H1 (cell line): ENCODE measurements around the gene SLX4IP. TPM values are rescaled to one million over a fixed set of nuclear protein-coding genes. Genes with fewer than 3 reads are reported as not detected.

ENCODE experiments used
- CTCF ChIA-PET: fragments of 300-600 bp; sonication (Branson Sonifier 250); formaldehyde crosslinking; loops from one replicate; lab custom pipeline; 2021; ENCODE audit not compliant: partially characterized antibody; lab: Charles Lee
- POLR2A ChIA-PET: fragments of 300-600 bp; sonication (Branson Sonifier 250); formaldehyde crosslinking; loops from one replicate; lab custom pipeline; 2021; ENCODE audit warnings: inconsistent platforms; ENCODE audit not compliant: partially characterized antibody; lab: Charles Lee
- DNase-seq, 2 experiments: peaks; one replicate each; pipeline versions ENCODE4 v3.0.0 to v3.0.0-alpha.2; 2010 to 2022; ENCODE audit warnings: low spot score in 2 of 2, low read depth in 1 of 2, mixed read lengths in 1 of 2
- FAIRE-seq: peaks from 2 replicates; lab custom pipeline; 2011; peaks lifted over from hg19 to GRCh38; lab: Jason Lieb, UNC
- H2AFZ ChIP-seq: 2 replicates; pipeline ENCODE4 v1.8.1; 2012; ENCODE audit warnings: low read length, inconsistent platforms
- H2AK5ac ChIP-seq: 2 replicates; pipeline ENCODE4 v1.6.1; 2013; ENCODE audit warnings: low read depth, low read length
- H2BK120ac ChIP-seq: replicated peaks from 2 replicates; pipeline ENCODE3; 2013; ENCODE audit warnings: low read depth, low read length, inconsistent platforms
- H2BK12ac ChIP-seq: 2 replicates; pipeline ENCODE4 v1.6.1; 2013; ENCODE audit warnings: low read depth, low read length
- H2BK15ac ChIP-seq: 2 replicates; pipeline ENCODE4 v1.6.1; 2013; ENCODE audit warnings: low read length
- H2BK20ac ChIP-seq: 2 replicates; pipeline ENCODE4 v1.6.1; 2013; ENCODE audit warnings: low read length
- H2BK5ac ChIP-seq: 2 replicates; pipeline ENCODE4 v1.6.1; 2013; ENCODE audit warnings: low read depth, low read length
- H3K14ac ChIP-seq: 2 replicates; pipeline ENCODE4 v1.6.1; 2013; ENCODE audit warnings: inconsistent platforms; ENCODE audit not compliant: insufficient read length
- H3K18ac ChIP-seq: 2 replicates; pipeline ENCODE4 v1.6.1; 2013; ENCODE audit warnings: low read length; ENCODE audit errors: extremely low read depth
- H3K23ac ChIP-seq: 2 replicates; pipeline ENCODE4 v1.6.1; 2013; ENCODE audit warnings: inconsistent platforms; ENCODE audit not compliant: insufficient read length
- H3K23me2 ChIP-seq: 2 replicates; pipeline ENCODE4 v1.6.1; 2013; ENCODE audit warnings: low read depth, low read length
- H3K27ac ChIP-seq: 2 replicates; pipeline ENCODE4 v1.6.1; 2011; ENCODE audit warnings: low read depth, low read length, inconsistent platforms
- H3K27me3 ChIP-seq, 4 experiments: replicated peaks in 1 of 4; 1 replicate in 1 of 4; 2 replicates in 3 of 4; pipeline versions ENCODE4 v1.6.1 to v1.8.1; 2011 to 2013; ENCODE audit warnings: low read length in 3 of 4, mild to moderate bottlenecking in 3 of 4, inconsistent platforms in 2 of 4, mixed read lengths in 2 of 4, moderate library complexity in 1 of 4; ENCODE audit not compliant: control insufficient read depth in 3 of 4, insufficient read depth in 3 of 4; ENCODE audit errors: extremely low read depth in 1 of 4
- H3K36me3 ChIP-seq, 4 experiments: 2 replicates each; pipeline versions ENCODE4 v1.6.1 to v1.8.1; 2011 to 2013; ENCODE audit warnings: mild to moderate bottlenecking in 4 of 4, low read length in 3 of 4, moderate library complexity in 2 of 4, control low read depth in 1 of 4, inconsistent platforms in 1 of 4; ENCODE audit not compliant: insufficient read depth in 4 of 4, control insufficient read depth in 2 of 4
- H3K4ac ChIP-seq: replicated peaks from 2 replicates; pipeline ENCODE3; 2013; ENCODE audit warnings: low read length, low read depth, mixed read lengths, inconsistent platforms; ENCODE audit not compliant: insufficient read length
- H3K4me1 ChIP-seq, 4 experiments: replicated peaks in 1 of 4; 1 replicate in 1 of 4; 2 replicates in 3 of 4; pipeline versions ENCODE4 v1.6.1 to v1.8.1; 2011 to 2013; ENCODE audit warnings: low read length in 3 of 4, inconsistent platforms in 2 of 4, mixed read lengths in 1 of 4; ENCODE audit not compliant: insufficient read depth in 4 of 4, control insufficient read depth in 3 of 4
- H3K4me2 ChIP-seq, 2 experiments: 2 replicates each; pipeline versions ENCODE4 v1.6.1 to v1.8.1; 2011 to 2013; ENCODE audit warnings: low read depth in 2 of 2, low read length in 2 of 2, control low read depth in 1 of 2, inconsistent platforms in 1 of 2, mild to moderate bottlenecking in 1 of 2; ENCODE audit not compliant: insufficient read depth in 1 of 2
- H3K4me3 ChIP-seq, 4 experiments: fragments of 200-600, 300-600 bp in 1 of 4; sonication (generic), shearing (Covaris generic), sonication (Bioruptor Twin) in 1 of 4; 2 replicates each; pipeline versions ENCODE4 v1.5.1 to v1.8.1; 2011 to 2016; ENCODE audit warnings: low read length in 4 of 4, low read depth in 3 of 4, control low read depth in 2 of 4, inconsistent platforms in 2 of 4, mild to moderate bottlenecking in 2 of 4, mixed read lengths in 1 of 4, moderate library complexity in 1 of 4; ENCODE audit not compliant: insufficient read depth in 2 of 4; ENCODE audit errors: extremely low read depth in 1 of 4
- H3K56ac ChIP-seq: replicated peaks from 2 replicates; pipeline ENCODE3; 2013; ENCODE audit warnings: low read depth, mild to moderate bottlenecking, mixed read lengths, low read length, inconsistent platforms; ENCODE audit not compliant: insufficient read length
- H3K79me1 ChIP-seq: 2 replicates; pipeline ENCODE4 v1.6.1; 2013; ENCODE audit warnings: low read depth, low read length, control low read depth
- H3K79me2 ChIP-seq, 2 experiments: 2 replicates each; pipeline versions ENCODE4 v1.6.1 to v1.8.1; 2012 to 2013; ENCODE audit warnings: low read length in 2 of 2, mild to moderate bottlenecking in 2 of 2, inconsistent platforms in 1 of 2; ENCODE audit not compliant: insufficient read depth in 2 of 2, control insufficient read depth in 1 of 2
- H3K9ac ChIP-seq, 4 experiments: replicated peaks in 1 of 4; 1 replicate in 1 of 4; 2 replicates in 3 of 4; pipeline versions ENCODE4 v1.6.1 to v1.8.1; 2011 to 2013; ENCODE audit warnings: low read depth in 3 of 4, low read length in 3 of 4, control low read depth in 2 of 4, mild to moderate bottlenecking in 2 of 4, moderate library complexity in 2 of 4, inconsistent platforms in 1 of 4; ENCODE audit errors: extremely low read depth in 1 of 4
- H3K9me3 ChIP-seq, 2 experiments: 2 replicates each; pipeline versions ENCODE4 v1.6.1 to v1.8.1; 2012 to 2013; ENCODE audit warnings: mild to moderate bottlenecking in 2 of 2, moderate library complexity in 2 of 2, control low read depth in 1 of 2, inconsistent platforms in 1 of 2, low read depth in 1 of 2, low read length in 1 of 2, mixed read lengths in 1 of 2; ENCODE audit not compliant: insufficient read depth in 2 of 2
- H4K20me1 ChIP-seq, 2 experiments: replicated peaks in 1 of 2; 2 replicates each; pipeline versions ENCODE3 to v1.8.1; 2011 to 2013; ENCODE audit warnings: inconsistent platforms in 2 of 2, low read length in 2 of 2, mild to moderate bottlenecking in 1 of 2; ENCODE audit not compliant: insufficient read depth in 2 of 2, control insufficient read depth in 1 of 2
- H4K5ac ChIP-seq: 2 replicates; pipeline ENCODE4 v1.6.1; 2013; ENCODE audit warnings: low read length, low read depth, mixed read lengths, inconsistent platforms; ENCODE audit not compliant: insufficient read length
- H4K8ac ChIP-seq: 2 replicates; pipeline ENCODE4 v1.8.0; 2013; ENCODE audit warnings: mild to moderate bottlenecking, moderate library complexity, low read length, inconsistent platforms; ENCODE audit not compliant: insufficient read depth; ENCODE audit errors: extremely low read depth
- H4K91ac ChIP-seq: replicated peaks from 2 replicates; pipeline ENCODE3; 2013; ENCODE audit warnings: low read length, mixed read lengths, inconsistent platforms; ENCODE audit not compliant: insufficient read length
- CTBP2 ChIP-seq: IDR thresholded peaks from 2 replicates; pipeline ENCODE4 v1.7.0; 2011; ENCODE audit warnings: borderline replicate concordance, mild to moderate bottlenecking, moderate library complexity, mixed read lengths, low read length; ENCODE audit not compliant: insufficient read depth, insufficient read length
- GABPA ChIP-seq: IDR thresholded peaks from 2 replicates; pipeline ENCODE4 v1.6.1; 2011; ENCODE audit warnings: mild to moderate bottlenecking, low read length, moderate library complexity, borderline replicate concordance; ENCODE audit not compliant: insufficient read depth
- PHF8 ChIP-seq: fragments of 200-600 bp; sonication (generic); conservative IDR thresholded peaks from 2 replicates; pipeline ENCODE4 v1.7.1; 2012; ENCODE audit warnings: low read depth, mild to moderate bottlenecking, inconsistent platforms, low read length, moderate library complexity
- RNF2 ChIP-seq: fragments of 200-900, 300-1000 bp; sonication (generic); IDR thresholded peaks from 2 replicates; pipeline ENCODE4 v1.7.1; 2016; ENCODE audit warnings: borderline replicate concordance, low read depth, mild to moderate bottlenecking, antibody characterized with exemption, low read length; ENCODE audit not compliant: poor library complexity, severe bottlenecking; ENCODE audit errors: missing control alignments
- SIX5 ChIP-seq: IDR thresholded peaks from 2 replicates; pipeline ENCODE4 v1.6.1; 2011; ENCODE audit warnings: mild to moderate bottlenecking, low read depth, low read length
- WGBS, 2 experiments: shearing (Covaris generic) in 1 of 2; methylation state at CpG; one replicate each; pipeline versions ENCODE4 v1.1.6 to v1.1.7; 2013 to 2015; ENCODE audit warnings: low lambda C conversion rate in 2 of 2, mixed read lengths in 2 of 2, inconsistent platforms in 1 of 2, low coverage in 1 of 2, missing lambda C conversion rate in 1 of 2; ENCODE audit not compliant: insufficient replicate concordance in 2 of 2, insufficient coverage in 1 of 2, insufficient read length in 1 of 2; ENCODE audit errors: extremely low coverage in 1 of 2, missing lambda C conversion rate in 1 of 2; 5-methylcytosine and 5-hydroxymethylcytosine counted together
- polyA plus RNA-seq, 7 experiments: library from polyadenylated mRNA; depleted of rRNA in 3 of 7; stranded (reverse) in 5 of 7; unstranded in 2 of 7; fragments of >200 nt in 5 of 7; fragments of 200-250 nt in 2 of 7; gene quantifications; 1 replicate in 5 of 7; 2 replicates in 1 of 7; 4 replicates in 1 of 7; pipeline versions ENCODE4 v1.2.1 to v1.2.3, GENCODE V29; 2011 to 2013; ENCODE audit warnings: missing spikeins in 2 of 7, mixed read lengths in 2 of 7
- total RNA-seq: library from RNA; stranded (reverse); fragmentation: NEBNext Ultra II Directional; extraction: Animal tissue kit (Norgen Biotek cat#: 25700); gene quantifications from 2 replicates; pipeline ENCODE4 v1.2.1, GENCODE V29; 2021

The SLX4IP gene
- total and polyA plus RNA-seq, 2 of the 8 experiments (the other 6 are each of a cell fraction or from before 2014, with no cell fraction given), result 2.4 to 8.7 TPM

DNA sequence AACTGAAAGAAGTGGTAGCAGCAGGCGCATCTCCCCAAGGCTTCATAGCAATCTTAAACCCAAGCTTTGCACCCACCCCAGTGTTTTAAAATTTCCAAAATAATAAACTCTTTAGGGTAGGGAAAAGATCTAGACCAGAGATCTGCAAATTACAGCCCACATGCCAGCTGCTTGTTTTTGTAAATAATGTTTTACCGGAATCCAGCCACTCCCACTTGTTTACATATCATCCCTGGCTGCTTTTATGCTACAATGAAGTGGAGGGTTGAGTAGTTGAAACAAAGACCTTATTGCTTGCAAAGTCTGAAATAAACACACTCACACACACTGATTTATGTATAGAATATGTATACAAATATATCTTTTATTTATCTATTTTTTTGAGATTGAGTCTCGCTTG lies 30.0 kb downstream of the SLX4IP start:
- no peaks in the 10 kb centered on the region for H3K23me2 ChIP-seq
- no peak overlapping the region for H2BK12ac ChIP-seq
- no peak overlapping the region for H3K4ac ChIP-seq
- no peak overlapping the region for H2BK15ac ChIP-seq
- no peak overlapping the region for H2AFZ ChIP-seq
- H3K56ac ChIP-seq, result no peak overlapping the region
- H2BK20ac ChIP-seq, result peak overlapping the region; percentile 27; the same call in 1 of the 2 replicates
- FAIRE-seq, result no peak
- no peak overlapping the region for H4K91ac ChIP-seq
- peaks cover 0 to 3% (median under 1%) of the 10 kb centered on the region in 4 experiments; a peak in 2 of 8 replicates for H3K36me3 ChIP-seq
- peaks cover 0 to 5% of the 10 kb centered on the region in 2 experiments; a peak in 1 of 4 replicates for H3K9me3 ChIP-seq
- CTCF ChIA-PET, result interaction anchor here (0.6 to 1.4 kb wide), 7 partner anchors 13 to 1246 kb away, joined by 3 to 5 read pairs (median 3); no protein-coding TSS in a partner anchor
- H3K18ac ChIP-seq, result no peak overlapping the region; the same call in 1 of the 2 replicates
- peaks cover 0 to 13% of the 10 kb centered on the region in 2 experiments; a peak in 3 of 4 replicates for H3K79me2 ChIP-seq
- no peaks in the 10 kb centered on the region for H3K79me1 ChIP-seq
- no peaks in the 10 kb centered on the region for H3K27me3 ChIP-seq
- no peak overlapping the region for H2BK120ac ChIP-seq
- WGBS, 2 experiments, result 80% methylated on average over 3 of the region's 3 CpGs; no CpG with 5 or more reads in 1 of the 2 experiments
- POLR2A ChIA-PET, result interaction anchor here (0.7 kb wide), 1 partner anchor 35 kb away, joined by 3 read pairs; no protein-coding TSS in a partner anchor
- no peak overlapping the region for H3K4me3 ChIP-seq
- H2AK5ac ChIP-seq, result no peak overlapping the region
- H3K14ac ChIP-seq, result no peak overlapping the region
- no peak overlapping the region for H4K8ac ChIP-seq
- peaks cover 0 to 26% (median 21%) of the 10 kb centered on the region in 4 experiments; a peak in 5 of 7 replicates for H3K4me1 ChIP-seq
- H3K4me2 ChIP-seq, result peak overlapping the region in 1 of 2 experiments; percentile 44; a peak in 2 of 4 replicates
- no peak overlapping the region for H4K5ac ChIP-seq
- TF ChIP-seq RNF2 (no peak), GABPA (no peak), PHF8 (no peak), CTBP2 (no peak), SIX5 (no peak)
- no peak overlapping the region for H3K9ac ChIP-seq
- 0 out of 2 replicates have a peak overlapping the region, but pooled peaks have one; percentile 53 for H2BK5ac ChIP-seq
- no peak overlapping the region for H3K23ac ChIP-seq
- H4K20me1 ChIP-seq, result no peaks in the 10 kb centered on the region
- H3K27ac ChIP-seq, result 0 out of 2 replicates have a peak overlapping the region, but pooled peaks have one; percentile 29
- no peak for DNase-seq
